SHP77 (cell line): ENCODE data around the gene ZNF763.
"Not testable (repeated sequence)": the region's sequence is repeated elsewhere in the genome, so short reads cannot be mapped to it uniquely, and the experiment has no call there.

Source experiments
- DNase-seq, 2 experiments: peaks; one replicate each; lab custom pipeline; 2025; lab: John Stamatoyannopoulos, UW

ZNF763 gene

DNA sequence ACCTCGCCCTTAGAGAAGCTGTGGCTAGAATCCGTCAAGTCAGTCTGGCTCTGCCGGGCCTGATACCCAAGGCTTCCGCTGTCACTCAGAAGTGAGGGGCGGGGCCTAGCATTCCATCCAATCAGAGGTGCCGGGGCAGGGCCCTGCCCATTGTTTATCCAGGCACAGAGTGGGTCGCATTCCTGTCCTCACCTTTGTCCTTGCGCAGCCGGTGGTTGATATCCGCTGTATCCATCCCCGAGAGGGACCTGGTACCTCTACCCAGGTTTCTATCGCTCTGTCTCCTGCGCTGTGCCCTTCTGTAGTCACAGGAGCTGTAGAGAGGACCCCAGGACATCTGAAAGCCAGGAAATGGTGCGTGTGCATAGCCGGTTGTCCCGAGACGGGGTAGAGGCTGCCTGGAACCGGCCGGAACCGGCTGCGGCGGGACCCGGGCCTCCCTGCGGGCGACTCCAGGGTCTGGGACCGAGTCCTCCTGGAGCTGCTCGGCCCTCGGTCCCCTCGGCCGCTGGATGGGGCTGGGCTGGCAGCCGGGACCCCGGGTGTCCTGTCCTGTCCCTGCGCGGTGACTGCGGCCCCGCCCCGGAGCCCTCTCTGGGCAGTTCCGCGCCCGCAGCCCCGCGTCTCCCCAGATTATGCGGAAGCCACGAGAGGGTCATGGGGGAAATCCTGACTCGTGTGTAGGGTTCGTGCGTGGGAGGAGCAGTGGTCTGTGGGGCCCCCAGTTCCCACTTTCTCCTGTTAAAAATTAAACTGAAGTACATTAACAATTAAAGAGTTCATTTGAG, at the start of gene ZNF763:
TSS of gene ZNF763 (plus strand) at position 183 of the 788 bp plus-strand sequence. CDS start at position 352, 169 bp downstream.
- peak; percentile 90 to 92 for DNase-seq

DNA sequence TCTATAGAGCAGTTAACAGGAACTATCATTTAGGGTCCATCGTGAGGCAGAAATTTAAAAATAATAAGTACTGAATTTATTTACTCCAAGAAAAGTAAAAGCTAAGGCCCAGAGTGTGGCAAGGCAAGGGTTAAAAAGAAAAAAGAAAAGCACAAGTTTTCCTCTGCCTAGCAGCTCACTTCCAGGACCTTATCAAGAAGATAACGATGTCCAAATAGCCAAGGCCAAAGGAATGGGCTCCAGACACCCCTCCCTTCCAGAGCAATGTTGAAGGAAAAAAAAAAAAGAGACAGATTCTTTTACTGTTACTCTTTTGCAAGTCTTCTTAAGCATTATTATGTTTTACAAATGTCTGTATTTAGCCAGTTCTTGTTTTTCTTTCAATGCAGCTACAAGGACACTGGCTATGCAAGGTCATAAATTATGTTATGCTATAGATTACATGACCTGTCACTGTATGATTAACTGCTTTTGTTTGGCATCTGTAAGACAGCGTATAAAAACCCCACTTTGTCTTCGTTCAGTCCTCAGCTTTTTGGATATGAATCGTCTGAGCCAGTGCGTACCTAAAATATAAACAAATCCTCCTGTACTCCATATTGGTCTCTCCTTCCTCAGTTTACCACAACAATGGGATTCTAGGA, 42.9 kb upstream of the ZNF763 start:
- DNase-seq, result no peak

DNA sequence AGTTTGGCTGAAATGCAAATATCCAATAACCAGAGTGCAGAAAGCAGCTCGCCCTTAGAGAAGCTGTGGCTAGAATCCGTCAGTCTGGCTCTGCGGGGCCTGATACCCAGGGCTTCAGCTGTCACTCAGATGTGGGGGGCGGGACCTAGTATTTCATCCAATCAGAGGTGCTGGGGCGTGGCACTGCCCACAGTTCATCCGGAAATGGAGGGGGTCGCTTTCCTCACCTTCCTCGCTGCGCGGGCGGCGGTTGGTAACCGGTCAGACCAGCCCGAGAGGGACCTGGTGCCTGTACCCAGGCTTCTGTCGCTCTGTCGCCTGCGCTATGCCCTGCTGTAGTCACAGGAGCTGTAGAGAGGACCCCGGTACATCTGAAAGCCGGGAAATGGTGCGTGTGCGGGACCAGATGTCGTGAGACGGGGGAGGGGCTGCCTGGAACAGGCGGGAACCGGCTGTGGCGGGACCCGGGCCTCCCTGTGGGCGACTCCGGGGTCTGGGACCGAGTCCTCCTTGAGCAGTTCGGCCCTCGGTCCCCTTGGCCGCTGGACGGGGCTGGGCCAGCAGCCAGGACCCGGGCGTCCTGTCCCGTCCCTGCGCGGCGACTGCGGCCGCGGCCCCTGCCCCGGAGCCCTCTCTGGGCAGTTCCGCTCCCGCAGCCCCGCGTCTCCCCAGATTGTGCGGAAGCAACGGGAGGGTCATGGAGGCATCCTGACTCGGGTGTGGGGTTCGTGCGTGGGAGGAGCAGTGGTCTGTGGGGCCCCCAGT, 39.8 kb upstream of the ZNF763 start, which contains the start of gene ZNF700:
TSS of gene ZNF700 (plus strand) at position 222 of the 765 bp plus-strand sequence. CDS start at position 326, 104 bp downstream.
- peak; percentile 90 to 94 for DNase-seq

DNA sequence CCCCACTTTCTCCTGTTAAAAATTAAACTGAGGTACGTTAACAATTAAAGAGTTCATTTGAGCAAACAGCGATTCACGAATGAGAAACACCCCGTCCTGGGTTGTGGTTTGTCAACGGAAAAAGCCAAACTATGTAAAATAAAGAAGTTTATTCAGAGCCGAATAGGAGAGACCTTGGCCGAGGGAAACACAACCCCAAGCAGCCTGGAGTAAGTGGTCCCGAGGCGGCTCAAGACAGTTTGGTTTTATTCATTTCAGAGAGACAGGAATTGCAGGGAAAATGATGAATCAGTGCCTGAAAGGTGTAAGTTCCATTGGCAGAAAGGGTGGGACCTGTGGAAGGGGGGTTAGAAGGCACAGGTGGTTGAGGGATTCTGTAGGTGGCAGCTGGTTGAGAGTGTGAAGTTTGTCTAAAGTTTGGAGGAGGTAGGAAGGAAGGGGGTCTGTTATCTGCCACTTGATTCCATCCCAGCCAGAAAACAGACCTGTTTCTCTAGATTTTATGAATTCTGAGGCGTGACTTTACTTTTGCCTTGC, 39.1 kb upstream of the ZNF763 start:
- DNase-seq, result not testable (repeated sequence)

DNA sequence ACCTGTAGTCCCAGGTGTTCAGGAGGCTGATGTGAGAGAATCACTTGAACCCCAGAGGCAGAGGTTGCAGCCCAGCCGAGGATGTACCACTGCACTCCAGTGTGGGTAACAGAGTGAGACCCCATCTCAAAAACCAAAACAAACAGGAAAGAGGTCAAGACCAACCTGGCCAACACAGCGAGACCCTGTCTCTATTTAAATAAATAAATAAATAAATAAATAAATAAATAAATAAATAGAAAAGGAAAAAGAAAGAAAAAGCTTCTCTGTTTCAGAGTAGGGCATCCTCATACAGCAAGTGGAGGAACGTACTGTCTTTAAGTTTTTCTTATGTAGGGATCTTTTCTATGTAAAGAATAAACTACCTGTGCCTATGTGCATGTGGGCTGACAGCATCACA, 37.6 kb upstream of the ZNF763 start:
- DNase-seq, result no peak

DNA sequence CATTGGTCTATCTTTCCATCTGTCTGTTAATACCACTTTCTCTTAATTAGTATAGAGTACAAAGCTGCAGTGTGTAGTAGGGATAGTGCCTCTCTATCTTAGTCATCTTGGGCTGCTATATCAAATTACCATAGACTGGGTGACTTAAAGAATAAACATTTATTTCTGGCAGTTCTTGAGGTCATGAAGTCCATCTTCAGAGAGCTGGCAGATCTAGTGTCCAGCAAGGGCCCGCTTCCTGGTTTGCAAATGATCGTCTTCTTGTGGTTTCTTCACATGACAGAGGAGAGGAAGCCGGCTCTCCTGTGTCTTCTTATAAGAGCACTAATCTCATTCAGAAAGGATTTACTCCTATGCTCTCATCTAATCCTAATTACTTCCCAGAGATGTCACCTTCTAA, 33.8 kb upstream of the ZNF763 start:
- no peak for DNase-seq

DNA sequence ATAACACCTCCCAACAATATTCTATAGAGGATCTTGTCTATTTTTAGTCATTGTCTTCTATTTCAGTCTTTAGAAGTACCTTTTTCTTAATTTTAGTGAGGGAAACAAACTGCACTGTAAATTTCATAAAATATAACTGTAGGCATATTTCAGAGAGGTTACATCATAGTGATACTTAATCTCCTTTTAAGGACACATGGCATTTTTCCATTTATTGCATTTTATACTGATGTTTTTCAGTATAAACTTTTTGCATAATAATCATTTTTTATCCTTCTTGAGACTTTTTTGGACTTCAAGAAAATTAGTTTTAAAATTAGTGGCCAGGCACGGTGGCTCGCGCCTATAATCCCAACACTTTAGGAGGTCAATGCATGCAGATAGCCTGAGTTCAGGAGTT, 33.3 kb upstream of the ZNF763 start:
- DNase-seq, result no peak

DNA sequence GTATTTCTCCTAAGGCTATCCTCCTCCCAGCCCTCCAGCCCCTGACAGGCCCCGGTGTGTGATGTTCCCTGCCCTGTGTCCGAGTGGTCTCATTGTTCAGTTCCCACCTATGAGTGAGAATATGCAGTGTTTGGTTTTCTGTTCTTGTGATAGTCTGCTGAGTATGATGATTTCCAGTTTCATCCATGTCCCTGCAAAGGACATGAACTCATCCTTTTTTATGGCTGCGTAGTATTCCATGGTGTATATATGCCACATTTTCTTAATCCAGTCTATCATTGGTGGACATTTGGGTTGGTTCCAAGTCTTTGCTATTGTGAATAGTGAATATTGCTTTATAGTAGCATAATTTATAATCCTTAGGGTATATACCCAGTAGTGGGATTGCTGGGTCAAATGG, 29.0 kb upstream of the ZNF763 start:
- DNase-seq, result not testable (repeated sequence)

DNA sequence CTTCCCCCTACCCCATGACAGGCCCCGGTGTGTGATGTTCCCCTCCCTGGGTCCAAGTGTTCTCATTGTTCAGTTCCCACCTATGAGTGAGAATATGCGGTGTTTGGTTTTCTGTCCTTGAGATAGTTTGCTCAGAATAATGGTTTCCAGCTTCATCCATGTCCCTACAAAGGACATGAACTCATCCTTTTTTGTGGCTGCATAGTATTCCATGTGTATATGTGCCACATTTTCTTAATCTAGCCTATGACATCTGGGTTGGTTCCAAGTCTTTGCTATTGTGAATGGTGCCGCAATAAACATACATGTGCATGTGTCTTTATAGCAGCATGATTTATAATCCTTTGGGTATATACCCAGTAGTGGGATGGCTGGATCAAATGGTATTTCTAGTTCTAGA, 26.5 kb upstream of the ZNF763 start:
- not testable (repeated sequence) for DNase-seq

DNA sequence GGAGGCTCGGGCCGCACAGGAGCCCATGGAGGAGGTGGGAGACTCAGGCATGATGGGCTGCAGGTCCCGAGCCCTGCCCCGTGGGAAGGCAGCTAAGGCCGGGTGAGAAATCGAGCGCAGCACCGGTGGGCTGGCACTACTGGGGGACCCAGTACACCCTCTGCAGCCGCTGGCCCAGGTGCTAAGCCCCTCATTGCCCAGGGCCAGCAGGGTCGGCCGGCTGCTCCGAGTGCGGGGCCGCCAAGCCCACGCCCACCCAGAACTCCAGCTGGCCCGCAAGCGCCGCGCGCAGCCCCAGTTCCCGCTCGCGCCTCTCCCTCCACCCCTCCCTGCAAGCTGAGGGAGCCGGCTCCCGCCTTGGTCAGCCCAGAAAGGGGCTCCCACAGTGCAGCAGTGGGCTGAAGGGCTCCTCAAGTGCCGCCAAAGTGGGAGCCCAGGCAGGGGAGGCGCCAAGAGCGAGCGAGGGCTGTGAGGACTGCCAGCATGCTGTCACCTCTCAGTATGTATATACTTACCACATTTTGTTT, 23.4 kb upstream of the ZNF763 start:
- DNase-seq, result not testable (repeated sequence)

DNA sequence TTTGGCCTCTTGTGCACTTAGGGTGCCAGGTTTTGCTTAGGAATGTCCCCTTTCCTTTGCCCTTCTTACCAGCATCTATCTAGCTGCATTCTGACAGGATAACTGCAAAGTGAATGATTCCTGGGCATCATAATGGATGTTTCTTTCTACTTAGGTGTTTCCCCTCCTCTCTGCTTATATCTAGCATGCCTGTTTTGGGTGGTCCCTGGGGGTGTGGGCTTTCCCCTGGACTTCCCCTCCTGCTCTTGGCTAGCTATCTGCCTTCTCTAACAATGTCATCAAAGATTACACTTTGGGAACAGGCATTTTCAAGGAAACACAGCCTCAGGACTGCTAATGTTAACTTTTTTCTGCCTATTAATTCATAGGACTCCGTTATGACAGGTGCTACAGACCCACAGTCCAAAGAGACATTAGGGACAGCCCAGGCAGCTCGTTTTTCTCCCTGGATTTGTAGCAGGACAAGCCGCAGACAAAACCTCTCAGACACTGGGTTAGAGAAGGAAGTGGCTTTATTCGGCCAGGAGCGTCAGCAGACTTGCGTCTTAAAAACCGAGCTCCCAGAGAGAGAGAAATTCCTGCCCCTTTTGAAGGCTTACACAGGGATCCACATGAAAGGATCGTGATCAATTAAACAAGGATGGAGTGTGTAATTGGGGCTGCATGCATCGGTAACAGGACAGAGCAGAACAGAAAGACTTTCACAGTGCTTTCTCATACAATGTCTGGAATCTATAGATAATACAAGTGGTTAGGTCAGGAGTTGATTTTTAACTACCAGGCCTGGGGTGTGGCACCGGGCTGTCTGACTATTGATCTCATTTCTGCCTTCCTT, 22.6 kb upstream of the ZNF763 start:
- DNase-seq, result no peak

DNA sequence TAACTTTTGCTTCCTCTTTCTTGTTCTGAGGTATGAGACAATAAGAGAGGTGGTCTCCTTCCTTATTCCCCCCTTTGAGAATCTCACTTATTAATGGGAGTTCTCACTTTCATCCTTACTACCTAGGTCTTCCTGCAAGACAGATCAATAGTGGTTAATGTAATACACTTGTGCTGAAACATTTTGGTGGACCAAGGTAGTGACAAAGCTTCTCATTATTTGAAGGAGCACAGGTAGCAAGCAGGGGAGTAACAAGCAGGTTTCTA, 22.1 kb upstream of the ZNF763 start:
- DNase-seq, result no peak

DNA sequence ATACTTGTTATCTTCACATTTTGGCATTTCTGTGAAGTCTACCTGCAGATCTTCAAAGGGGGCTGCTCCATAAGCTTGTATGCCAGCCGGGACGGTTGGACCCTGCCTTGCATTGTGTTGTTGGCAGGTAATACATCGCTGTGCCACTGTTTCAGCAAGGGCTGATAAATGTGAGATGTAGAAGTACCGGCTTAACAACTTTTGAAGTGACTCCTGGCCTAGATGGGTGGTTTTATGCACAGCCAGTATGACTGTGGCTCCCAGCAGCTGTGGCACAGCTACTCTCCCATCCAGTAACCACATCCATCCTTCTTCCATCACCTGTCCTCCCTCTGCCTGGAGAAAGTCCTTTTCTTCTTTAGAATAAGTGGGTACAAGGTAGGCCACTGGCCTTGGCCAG, 20.2 kb upstream of the ZNF763 start:
- DNase-seq, result no peak

DNA sequence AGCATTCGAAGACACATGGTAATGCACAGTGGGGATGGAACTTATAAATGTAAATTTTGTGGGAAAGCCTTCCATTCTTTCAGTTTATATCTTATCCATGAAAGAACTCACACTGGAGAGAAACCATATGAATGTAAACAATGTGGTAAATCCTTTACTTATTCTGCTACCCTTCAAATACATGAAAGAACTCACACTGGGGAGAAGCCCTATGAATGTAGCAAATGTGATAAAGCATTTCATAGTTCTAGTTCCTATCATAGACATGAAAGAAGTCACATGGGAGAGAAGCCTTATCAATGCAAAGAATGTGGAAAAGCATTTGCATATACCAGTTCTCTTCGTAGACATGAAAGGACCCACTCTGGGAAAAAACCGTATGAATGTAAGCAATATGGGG, 16.2 kb upstream of the ZNF763 start:
- DNase-seq, result no peak

DNA sequence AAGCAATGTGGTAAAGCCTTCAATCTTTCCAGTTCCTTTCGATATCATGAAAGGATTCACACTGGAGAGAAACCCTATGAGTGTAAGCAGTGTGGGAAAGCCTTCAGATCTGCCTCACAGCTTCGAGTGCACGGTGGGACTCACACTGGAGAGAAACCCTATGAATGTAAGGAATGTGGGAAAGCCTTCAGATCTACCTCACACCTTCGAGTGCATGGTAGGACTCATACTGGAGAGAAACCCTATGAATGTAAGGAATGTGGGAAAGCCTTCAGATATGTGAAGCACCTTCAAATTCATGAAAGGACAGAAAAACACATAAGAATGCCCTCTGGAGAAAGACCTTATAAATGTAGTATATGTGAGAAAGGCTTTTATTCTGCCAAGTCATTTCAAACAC, 15.6 kb upstream of the ZNF763 start:
- no peak for DNase-seq

DNA sequence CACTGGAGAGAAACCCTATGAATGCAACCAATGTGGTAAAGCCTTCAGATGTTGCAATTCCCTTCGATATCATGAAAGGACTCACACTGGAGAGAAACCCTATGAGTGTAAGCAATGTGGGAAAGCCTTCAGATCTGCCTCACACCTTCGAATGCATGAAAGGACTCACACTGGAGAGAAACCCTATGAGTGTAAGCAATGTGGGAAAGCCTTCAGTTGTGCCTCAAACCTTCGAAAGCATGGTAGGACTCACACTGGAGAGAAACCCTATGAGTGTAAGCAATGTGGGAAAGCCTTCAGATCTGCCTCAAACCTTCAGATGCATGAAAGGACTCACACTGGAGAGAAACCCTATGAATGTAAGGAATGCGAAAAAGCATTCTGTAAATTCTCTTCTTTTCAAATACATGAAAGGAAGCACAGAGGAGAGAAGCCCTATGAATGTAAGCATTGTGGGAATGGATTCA, 15.2 kb upstream of the ZNF763 start:
- DNase-seq, result not testable (repeated sequence)

DNA sequence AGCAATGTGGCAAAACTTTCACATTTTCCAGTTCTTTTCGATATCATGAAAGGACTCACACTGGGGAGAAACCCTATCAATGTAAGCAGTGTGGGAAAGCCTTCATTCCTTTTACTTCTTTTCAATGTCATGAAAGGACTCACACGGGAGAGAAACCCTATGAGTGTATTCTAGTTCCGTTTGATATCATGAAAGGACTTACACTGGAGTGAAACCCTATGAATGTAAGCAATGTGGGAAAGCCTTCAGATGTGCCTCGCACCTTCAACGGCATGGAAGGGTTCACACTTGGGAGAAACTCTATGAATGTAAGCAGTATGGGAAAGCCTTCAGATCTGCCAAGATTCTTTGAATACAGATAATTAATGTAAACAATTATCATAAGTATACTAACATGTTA, 14.5 kb upstream of the ZNF763 start:
- DNase-seq, result no peak

DNA sequence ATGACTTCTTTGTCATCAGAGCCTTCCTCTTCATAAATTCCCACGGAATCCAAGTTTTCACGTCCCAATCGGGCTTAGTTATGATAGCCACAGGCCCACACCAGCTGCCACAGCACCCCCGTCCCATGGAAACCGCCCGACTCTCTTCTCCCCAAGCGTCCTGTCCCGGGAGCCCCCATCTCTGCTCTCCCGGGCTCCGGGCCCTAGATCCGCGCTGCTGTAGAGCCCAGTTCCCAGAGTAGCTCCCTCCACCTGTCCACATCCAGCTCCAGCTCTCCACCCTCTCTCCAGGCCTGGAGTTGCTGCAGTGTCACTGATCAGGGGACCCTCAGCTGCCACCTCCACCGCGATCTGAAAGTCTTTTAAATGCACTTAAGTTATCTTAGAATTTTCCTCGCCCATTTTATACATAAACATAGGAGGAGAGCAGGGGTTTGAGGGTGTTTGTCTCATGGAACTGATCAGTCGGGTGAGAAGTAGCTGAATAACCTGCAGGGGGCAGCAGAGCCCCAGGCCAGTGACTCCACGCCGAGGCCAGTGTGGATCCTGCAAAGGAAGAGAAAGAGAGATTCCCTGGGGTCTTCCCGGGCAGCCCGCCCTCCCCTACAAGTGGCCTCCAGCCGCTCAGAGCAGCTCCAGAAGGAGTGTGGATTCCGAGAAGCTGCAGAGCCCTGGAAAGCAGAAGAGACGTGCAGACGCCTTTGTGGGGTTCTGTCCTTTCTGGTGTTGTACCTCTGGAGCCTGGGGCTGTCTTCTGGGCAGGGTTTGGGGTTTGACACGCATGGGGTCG, 1.1 kb upstream of the ZNF763 start:
- DNase-seq, result peak; percentile 71 to 83

DNA sequence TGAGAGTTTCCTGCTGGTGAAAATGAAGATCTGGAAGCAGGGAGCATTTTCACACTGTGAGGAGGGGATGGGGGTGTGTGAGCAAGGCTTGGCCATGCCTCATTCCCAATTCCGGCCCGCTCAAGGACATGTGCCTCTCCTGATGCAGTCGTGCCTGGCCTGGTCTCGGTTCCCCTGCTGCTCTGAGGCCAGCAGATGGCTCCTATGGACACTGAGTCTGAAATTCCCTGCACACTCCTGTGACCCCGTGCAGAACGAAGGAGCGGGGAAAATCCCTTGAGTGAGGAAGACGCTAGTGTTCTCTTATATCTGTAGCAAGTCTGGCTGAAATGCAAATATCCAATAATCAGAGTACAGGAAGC, 363 bp upstream of the ZNF763 start:
- peak in 1 of 2 experiments; percentile 75 for DNase-seq

DNA sequence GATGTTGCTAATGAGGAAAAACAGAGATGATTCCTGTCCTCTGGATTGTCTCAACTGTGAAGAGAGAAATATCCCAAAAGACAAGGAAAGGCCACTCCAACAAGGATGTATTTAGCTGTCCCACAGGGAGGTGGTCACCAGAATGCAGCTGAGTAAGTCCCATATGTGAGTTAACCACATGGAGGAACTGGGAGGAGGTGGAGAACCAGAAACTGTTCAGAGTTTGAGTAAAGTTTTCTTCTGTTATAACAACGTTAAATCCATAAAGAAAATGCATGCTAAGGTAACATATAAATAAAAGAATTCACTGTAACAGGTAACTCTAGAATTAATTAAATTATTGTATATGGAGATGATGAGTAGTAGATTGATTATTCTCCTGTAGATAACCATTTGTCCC, 5.3 kb downstream of the ZNF763 start:
- no peak for DNase-seq

DNA sequence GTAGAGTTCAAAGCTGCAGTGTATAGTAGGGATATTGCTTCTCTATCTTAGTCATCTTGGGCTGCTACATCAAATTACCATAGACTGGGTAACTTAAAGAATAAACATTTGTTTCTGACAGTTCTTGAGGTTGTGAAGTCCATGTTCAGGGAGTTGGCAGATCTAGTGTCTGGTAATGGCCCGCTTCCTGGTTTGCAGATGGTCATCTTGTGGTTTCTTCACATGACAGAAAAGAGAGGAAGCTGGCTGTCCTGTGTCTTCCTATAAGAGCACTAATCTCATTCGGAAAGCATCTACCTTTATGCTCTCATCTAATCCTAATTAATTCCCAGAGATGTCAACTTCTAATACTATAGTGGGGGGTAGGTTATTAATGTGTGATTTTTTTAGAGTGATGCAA, 6.2 kb downstream of the ZNF763 start:
- DNase-seq, result no peak
